GM12878 (cell line): ENCODE measurements around the gene B3GNT2. TPM values are rescaled to one million over a fixed set of nuclear protein-coding genes. Genes with fewer than 3 reads are reported as not detected.

Source experiments
- ATAC-seq: fragments of 200-7000 bp; cut with Tn5 transposase; 3 replicates; pipeline ENCODE4 v1.9.1; 2020; ENCODE audit warnings: mild to moderate bottlenecking, moderate library complexity
- BruUV-seq: library from RNA; stranded (reverse); fragments of 400-500 nt; replicated peaks from 2 replicates; lab custom pipeline; 2021; lab: Mats Ljungman, UMichigan
- CTCF ChIA-PET: fragments of 300-600 bp; sonication (Branson Sonifier 250); formaldehyde crosslinking; extraction: SDS; loops from one replicate; lab custom pipeline; 2021; ENCODE audit warnings: inconsistent platforms; lab: Yijun Ruan, JAX
- POLR2A ChIA-PET: fragments of 350-600 bp; formaldehyde crosslinking; extraction: SDS; loops from one replicate; lab custom pipeline; 2021; ENCODE audit warnings: inconsistent platforms; lab: Charles Lee
- RAD21 ChIA-PET: fragments of 300-600 bp; sonication (Branson Sonifier 250); formaldehyde crosslinking; loops from one replicate; lab custom pipeline; 2023; ENCODE audit warnings: antibody characterized with exemption; ENCODE audit not compliant: unreplicated experiment; lab: Charles Lee
- SMC1A ChIA-PET: fragments of 300-600 bp; sonication (Branson Sonifier 250); formaldehyde crosslinking; loops from one replicate; lab custom pipeline; 2023; ENCODE audit not compliant: unreplicated experiment, uncharacterized antibody; lab: Charles Lee
- DNase-seq: peaks from one replicate; pipeline ENCODE4 v3.0.0-alpha.2; 2011; ENCODE audit warnings: low read depth, low spot score
- FAIRE-seq: peaks from 3 replicates; lab custom pipeline; 2011; peaks lifted over from hg19 to GRCh38; lab: Jason Lieb, UNC
- H2AFZ ChIP-seq: 2 replicates; pipeline ENCODE4 v1.6.0; 2011; ENCODE audit warnings: low read depth, low read length, control low read depth; ENCODE audit not compliant: control insufficient read depth
- H3K27ac ChIP-seq: 2 replicates; pipeline ENCODE4 v1.5.1; 2011; ENCODE audit warnings: control low read depth; ENCODE audit not compliant: control insufficient read depth, insufficient read depth
- H3K27me3 ChIP-seq, 2 experiments: replicated peaks in 1 of 2; 2 replicates each; pipeline versions ENCODE4 v1.6.0 to v1.6.1; 2011; ENCODE audit warnings: low read length in 1 of 2; ENCODE audit not compliant: control insufficient read depth in 2 of 2, insufficient read depth in 2 of 2
- H3K36me3 ChIP-seq, 2 experiments: 2 replicates each; pipeline ENCODE4 v1.5.1; 2011; ENCODE audit warnings: low read length in 1 of 2; ENCODE audit not compliant: control insufficient read depth in 2 of 2, insufficient read depth in 2 of 2
- H3K4me1 ChIP-seq: 2 replicates; pipeline ENCODE4 v1.6.1; 2011; ENCODE audit warnings: mild to moderate bottlenecking, low read length, moderate library complexity, mixed read lengths; ENCODE audit not compliant: control insufficient read depth, insufficient read depth
- H3K4me2 ChIP-seq: 2 replicates; pipeline ENCODE4 v1.6.0; 2011; ENCODE audit warnings: control low read depth; ENCODE audit not compliant: control insufficient read depth, insufficient read depth
- H3K4me3 ChIP-seq: fragments of 200-600 bp; sonication (generic); 2 replicates; pipeline ENCODE4 v1.5.1; 2016
- H3K79me2 ChIP-seq: 2 replicates; pipeline ENCODE4 v1.6.0; 2011; ENCODE audit warnings: low read length; ENCODE audit not compliant: control insufficient read depth, insufficient read depth
- H3K9ac ChIP-seq: 2 replicates; pipeline ENCODE4 v1.8.0; 2011; ENCODE audit warnings: low read length, control low read depth, mixed read lengths; ENCODE audit not compliant: control insufficient read depth, insufficient read depth
- H3K9me3 ChIP-seq: replicated peaks from 3 replicates; pipeline ENCODE4 v1.5.1; 2011; ENCODE audit warnings: mild to moderate bottlenecking, low read length; ENCODE audit not compliant: control insufficient read depth, insufficient read depth
- H4K20me1 ChIP-seq: 2 replicates; pipeline ENCODE4 v1.6.0; 2011; ENCODE audit not compliant: control insufficient read depth, insufficient read depth
- ATF7 ChIP-seq: fragments of 450-650 bp; IDR thresholded peaks from 2 replicates; pipeline ENCODE4 v1.6.1; 2016; ENCODE audit warnings: low read depth, mild to moderate bottlenecking
- EGR1 ChIP-seq, 2 experiments: IDR thresholded peaks; 1 replicate in 1 of 2; 2 replicates in 1 of 2; pipeline ENCODE4 v1.6.1; 2011 to 2012; ENCODE audit warnings: low read depth in 2 of 2, low read length in 2 of 2, borderline replicate concordance in 1 of 2, mild to moderate bottlenecking in 1 of 2, moderate library complexity in 1 of 2
- FOXK2 ChIP-seq: fragments of 450-650 bp; IDR thresholded peaks from 2 replicates; pipeline ENCODE4 v1.6.1; 2017; ENCODE audit warnings: mild to moderate bottlenecking, moderate library complexity
- HDAC2 ChIP-seq: fragments of 200-600 bp; sonication (generic); IDR thresholded peaks from 2 replicates; pipeline ENCODE4 v1.6.1; 2017
- KDM1A ChIP-seq: fragments of 200-600 bp; sonication (generic); IDR thresholded peaks from 2 replicates; pipeline ENCODE4 v1.6.1; 2016; ENCODE audit warnings: borderline replicate concordance
- MXI1 ChIP-seq: fragments of 150-350 bp; IDR thresholded peaks from 2 replicates; pipeline ENCODE4 v1.6.1; 2011; ENCODE audit warnings: low read depth, mild to moderate bottlenecking, inconsistent platforms, low read length, improper control_type of control experiment
- NRF1 ChIP-seq: conservative IDR thresholded peaks from 2 replicates; pipeline ENCODE4 v1.6.1; 2011; ENCODE audit warnings: mild to moderate bottlenecking, low read depth, low read length, improper control_type of control experiment
- PAX5 ChIP-seq: IDR thresholded peaks from 2 replicates; pipeline ENCODE4 v1.6.1; 2011; ENCODE audit warnings: low read depth, low read length, borderline replicate concordance
- PML ChIP-seq: IDR thresholded peaks from 2 replicates; pipeline ENCODE4 v1.6.1; 2012; ENCODE audit warnings: low read length, inconsistent platforms
- PRDM15 ChIP-seq: fragments of 450-650 bp; formaldehyde crosslinking; IDR thresholded peaks from 2 replicates; pipeline ENCODE4 v1.4.0; 2020; ENCODE audit warnings: mild to moderate bottlenecking, moderate library complexity
- RAD51 ChIP-seq: fragments of 450-650 bp; IDR thresholded peaks from 2 replicates; pipeline ENCODE4 v1.6.1; 2016; ENCODE audit warnings: moderate library complexity, mild to moderate bottlenecking, inconsistent platforms
- RUNX3 ChIP-seq: IDR thresholded peaks from 2 replicates; pipeline ENCODE4 v1.6.1; 2012; ENCODE audit warnings: low read length, inconsistent platforms
- SKIL ChIP-seq: fragments of 450-650 bp; IDR thresholded peaks from 2 replicates; pipeline ENCODE4 v1.6.1; 2017; ENCODE audit warnings: mild to moderate bottlenecking, low read depth, inconsistent platforms; ENCODE audit not compliant: poor library complexity, severe bottlenecking
- STAT1 ChIP-seq: fragments of 450-650 bp; conservative IDR thresholded peaks from 2 replicates; pipeline ENCODE4 v1.6.1; 2014; ENCODE audit warnings: antibody characterized with exemption, mild to moderate bottlenecking
- TAF1 ChIP-seq: IDR thresholded peaks from 2 replicates; pipeline ENCODE4 v1.6.1; 2011; ENCODE audit warnings: mild to moderate bottlenecking, low read depth, low read length, borderline replicate concordance
- USF1 ChIP-seq: IDR thresholded peaks from 2 replicates; pipeline ENCODE4 v1.6.1; 2011; ENCODE audit warnings: borderline replicate concordance, low read depth, mild to moderate bottlenecking, moderate library complexity, mixed read lengths, low read length; ENCODE audit not compliant: insufficient read depth; ENCODE audit errors: extremely low read length
- ZBTB33 ChIP-seq: fragments of 450-650 bp; IDR thresholded peaks from 2 replicates; pipeline ENCODE4 v1.6.1; 2017; ENCODE audit warnings: mild to moderate bottlenecking
- whole genome bisulfite sequencing: methylation state at CpG from one replicate; pipeline ENCODE4 v1.1.6; 2016; ENCODE audit warnings: low lambda C conversion rate; ENCODE audit not compliant: insufficient replicate concordance, insufficient coverage; ENCODE audit errors: missing lambda C conversion rate; 5-methylcytosine and 5-hydroxymethylcytosine counted together
- in situ Hi-C: fragments of 300-500 bp; cut with MboI; formaldehyde crosslinking; loops from 9 replicates; pipeline ENCODE4 v1.14.3; 2018; ENCODE audit warnings: mixed read lengths
- intact Hi-C: fragments of 100-400 bp; cut with micrococcal nuclease; formaldehyde crosslinking; loops from one replicate; pipeline ENCODE4 v1.14.2; 2022; ENCODE audit not compliant: unreplicated experiment
- polyA plus RNA-seq, 11 experiments: library from polyadenylated mRNA; depleted of rRNA in 4 of 11; unstranded in 6 of 11; stranded (reverse) in 5 of 11; fragments of >200 nt; fragmentation: Nextera tagmentation in 4 of 11; fragmentation: Illumina TruSeq in 1 of 11; extraction: Ambion mirVana in 4 of 11; extraction: Trizol in 1 of 11; gene quantifications; 1 replicate in 1 of 11; 2 replicates in 10 of 11; pipeline versions ENCODE4 v1.2.1 to v1.2.3, GENCODE V29; 2011 to 2016; ENCODE audit warnings: inconsistent platforms in 2 of 11, missing spikeins in 2 of 11, low read depth in 1 of 11
- total RNA-seq, 4 experiments: library from RNA; depleted of rRNA in 3 of 4; stranded (reverse); fragments of >200 nt in 3 of 4; fragmentation: Illumina TruSeq in 1 of 4; extraction: Trizol in 1 of 4; gene quantifications; 2 replicates each; pipeline versions ENCODE4 v1.2.1 to v1.2.3, GENCODE V29; 2013 to 2021

Gene B3GNT2
- total and polyA plus RNA-seq, 10 of the 15 experiments (the other 5 are each of a cell fraction or from before 2014, with no cell fraction given) = 19.7 to 103 (median 76.3) TPM

- Histone ChIP-seq H2AFZ (no peak overlapping the region), H3K27me3 (no peaks in the 10 kb centered on the region), H3K79me2 (peaks cover 8% of the 10 kb centered on the region), H4K20me1 (no peaks in the 10 kb centered on the region), H3K4me2 (no peak overlapping the region), H3K9me3 (no peaks in the 10 kb centered on the region), H3K27ac (no peak overlapping the region), H3K4me3 (no peak overlapping the region), H3K9ac (no peak overlapping the region), H3K36me3 (no peaks in the 10 kb centered on the region), H3K4me1 (no peaks in the 10 kb centered on the region; the same call in 1 of the 2 replicates)
- POLR2A ChIA-PET = no interaction called here
- intact Hi-C loops (no loop called here), in situ Hi-C loops (no loop called here)
- FAIRE-seq = no peak
- RAD21 ChIA-PET = no interaction called here
- DNase-seq = no peak
- ATAC-seq = no peak
- no TSS peak for BruUV-seq
- SMC1A ChIA-PET = interaction anchor here (1.4 kb wide), 1 partner anchor 25 kb away, joined by 3 read pairs; no protein-coding TSS in a partner anchor
- CTCF ChIA-PET = no interaction called here
- 70% methylated on average over 5 of the region's 5 CpGs for WGBS
- TF ChIP-seq STAT1 = no peak
- TF ChIP-seq FOXK2 = no peak
- TF ChIP-seq RUNX3 = no peak
- no peak for TF ChIP-seq RAD51
- no peak for TF ChIP-seq PAX5
- TF ChIP-seq USF1 = no peak
- TF ChIP-seq HDAC2 = no peak
- no peak for TF ChIP-seq PRDM15 (CRISPR knock-in tag)
- no peak for TF ChIP-seq MXI1
- no peak for TF ChIP-seq NRF1
- TF ChIP-seq SKIL = no peak
- TF ChIP-seq EGR1 (IDR thresholded peaks at IDR 0.05; ENCODE audit: borderline replicate concordance in 1 of 2, low read depth in 2 of 2, low read length in 2 of 2) = no peak
- TF ChIP-seq ZBTB33 = no peak
- TF ChIP-seq TAF1 = no peak
- no peak for TF ChIP-seq ATF7
- TF ChIP-seq KDM1A = no peak
- no peak for TF ChIP-seq PML
Observed at GRCh38 chr2:62189196-62189595, 6.7 kb upstream of the B3GNT2 start.
